HG03571 (cell line): ENCODE measurements around the gene PODXL.
A peak's percentile ranks its signal among the peaks of the same experiment; 100 is the strongest.
"Not testable (repeated sequence)": the region's sequence is repeated elsewhere in the genome, so short reads cannot be mapped to it uniquely, and the experiment has no call there.

Source experiments
- ATAC-seq: cut with Tn5 transposase; IDR thresholded peaks from one replicate; pipeline ENCODE4 v1.9.1; 2021; ENCODE audit not compliant: unreplicated experiment

The PODXL gene

DNA sequence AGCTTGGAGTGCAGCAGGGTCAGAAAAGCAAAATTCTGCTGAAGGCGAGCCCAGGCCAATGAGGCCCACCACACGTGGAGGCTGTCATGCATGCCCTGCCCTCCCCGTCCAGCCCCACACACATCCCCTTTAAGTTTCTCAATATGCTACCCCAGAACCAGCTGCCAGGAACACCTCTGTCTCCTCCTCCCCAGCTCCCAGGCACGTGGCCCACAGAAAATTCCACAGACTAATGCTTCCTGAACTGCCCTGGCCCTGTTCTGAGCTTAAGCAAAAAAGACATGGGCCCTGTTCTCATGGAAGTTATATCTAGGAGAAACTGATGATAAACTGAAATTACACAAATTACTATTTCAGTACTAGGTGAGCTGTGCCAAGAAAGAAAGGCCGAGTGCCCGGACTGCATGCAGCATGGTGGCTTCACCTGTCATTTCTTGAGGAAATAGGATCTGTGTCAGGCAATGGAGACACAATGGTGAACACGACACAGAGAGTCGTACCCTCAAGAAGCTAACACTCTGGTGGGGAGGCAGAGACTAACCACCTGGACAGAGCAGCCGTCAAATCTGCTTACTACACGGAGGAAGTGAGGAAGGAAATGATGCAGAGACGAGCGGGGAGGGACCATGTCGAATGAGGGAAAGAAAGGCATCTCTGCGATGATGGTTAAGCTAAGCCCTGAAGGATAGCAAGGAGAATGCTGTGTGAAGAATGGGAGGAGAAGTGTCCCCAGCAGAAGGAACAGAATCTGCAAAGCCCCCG is 44.5 kb downstream of the PODXL start:
- ATAC-seq, result no peak

DNA sequence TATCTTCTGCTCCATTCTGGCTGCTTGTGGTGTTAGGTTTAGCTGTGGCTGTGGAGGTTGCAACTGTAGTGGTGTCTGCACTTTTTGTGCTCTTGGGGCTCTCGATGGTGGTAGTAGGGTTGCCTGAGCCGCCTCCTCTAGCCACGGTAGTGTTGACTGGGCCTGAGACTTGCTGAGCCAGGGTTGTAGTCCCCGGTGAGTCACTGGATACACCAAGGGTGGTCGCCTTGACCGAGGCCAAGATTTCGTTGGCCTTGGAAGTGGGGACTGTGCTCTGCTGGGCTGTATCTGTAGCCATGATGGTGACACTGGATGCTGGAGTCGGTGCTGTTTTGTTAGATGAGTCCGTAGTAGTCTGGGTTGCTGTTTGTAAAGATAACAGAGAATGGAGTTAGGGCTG is 45.4 kb downstream of the PODXL start:
- no peak for ATAC-seq

DNA sequence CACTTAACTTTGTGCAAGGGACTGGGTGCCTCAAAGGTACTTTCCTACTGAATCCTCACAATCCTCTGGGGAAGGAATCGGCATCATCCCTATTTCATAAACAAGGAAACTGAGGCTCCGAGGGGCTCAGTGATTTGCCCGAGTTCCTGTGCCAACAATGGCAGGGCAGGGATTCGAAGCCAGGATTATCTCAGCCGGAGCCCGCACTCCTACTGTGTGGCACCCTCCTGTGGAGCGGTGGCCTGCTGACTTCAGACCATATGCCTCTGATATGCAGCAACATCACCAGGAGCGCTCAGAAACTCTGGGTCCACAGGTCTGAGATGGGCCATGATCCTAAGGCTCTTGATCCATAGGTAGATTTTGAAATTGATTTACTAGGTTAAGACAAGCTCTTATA is 46.6 kb downstream of the PODXL start:
- no peak for ATAC-seq

DNA sequence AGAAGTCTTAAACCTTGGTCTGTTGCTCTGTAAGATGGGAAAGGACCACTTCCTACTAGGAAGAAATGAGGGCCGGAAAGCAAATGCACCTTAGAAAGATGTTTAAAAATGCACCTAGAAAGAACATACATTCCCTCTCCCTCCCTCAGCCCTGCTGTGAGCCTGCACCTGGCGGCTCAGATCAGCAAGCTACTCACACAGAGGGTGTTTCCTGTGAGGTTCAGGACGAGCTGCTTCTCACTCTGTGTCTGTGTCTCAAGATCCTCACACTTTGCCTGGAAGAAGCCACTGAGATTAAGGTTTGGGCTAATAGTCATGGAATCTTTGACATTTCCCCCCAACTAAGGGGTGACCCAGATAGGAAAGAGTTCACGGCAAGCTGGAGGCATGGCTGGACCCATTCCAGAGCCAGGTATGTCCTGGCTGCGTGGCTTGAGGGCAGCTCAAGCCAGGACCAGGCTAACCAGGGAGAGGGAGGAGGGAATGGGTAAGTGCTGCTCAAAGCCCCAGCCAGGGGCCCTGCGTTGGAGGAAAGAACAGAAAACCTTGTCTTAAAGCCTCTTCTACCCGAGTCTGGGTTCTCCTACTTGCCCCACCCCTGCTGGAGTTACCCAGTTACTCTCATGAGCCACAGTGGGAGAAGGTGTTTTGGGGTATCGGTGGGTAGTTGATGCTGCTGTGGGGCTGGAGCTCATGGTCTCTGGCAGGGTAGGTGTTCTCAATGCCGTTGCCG is 47.5 kb downstream of the PODXL start:
- ATAC-seq, result no peak

DNA sequence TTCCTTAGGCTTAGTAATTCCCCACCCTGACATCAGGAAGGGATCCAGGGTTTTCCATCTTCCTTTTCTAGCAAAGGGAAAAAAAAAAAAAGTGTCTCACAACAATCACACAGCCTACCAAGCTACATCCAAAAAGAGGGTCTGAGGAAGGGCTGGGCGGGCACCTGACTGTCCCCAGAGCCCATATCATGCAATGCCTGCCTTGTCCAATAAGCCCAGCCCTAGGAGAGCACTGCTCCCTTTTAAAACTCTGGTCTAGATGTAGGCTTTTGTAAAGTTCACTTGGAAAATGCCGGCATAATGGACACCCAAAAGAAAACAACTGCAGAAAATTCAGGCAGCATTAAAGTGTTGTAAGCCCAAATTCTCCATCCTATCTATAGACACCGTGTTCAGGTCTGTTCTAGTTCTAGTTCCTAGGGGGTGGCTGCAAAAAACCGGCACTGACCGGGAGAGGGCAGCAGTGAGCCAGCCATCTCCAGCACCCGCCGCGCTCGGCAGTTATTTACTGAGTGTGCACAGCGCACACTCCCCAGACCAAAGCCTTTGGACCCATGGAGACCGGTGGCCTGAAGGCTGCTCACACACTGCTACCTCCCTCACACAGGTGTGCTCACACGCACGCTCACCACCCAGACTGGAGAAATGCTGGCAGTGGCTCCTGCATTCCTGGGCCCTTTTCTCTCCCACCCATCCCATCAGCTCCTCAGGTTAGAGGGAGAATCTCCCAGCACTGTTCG is 48.7 kb downstream of the PODXL start:
- peak; percentile 66 for ATAC-seq

DNA sequence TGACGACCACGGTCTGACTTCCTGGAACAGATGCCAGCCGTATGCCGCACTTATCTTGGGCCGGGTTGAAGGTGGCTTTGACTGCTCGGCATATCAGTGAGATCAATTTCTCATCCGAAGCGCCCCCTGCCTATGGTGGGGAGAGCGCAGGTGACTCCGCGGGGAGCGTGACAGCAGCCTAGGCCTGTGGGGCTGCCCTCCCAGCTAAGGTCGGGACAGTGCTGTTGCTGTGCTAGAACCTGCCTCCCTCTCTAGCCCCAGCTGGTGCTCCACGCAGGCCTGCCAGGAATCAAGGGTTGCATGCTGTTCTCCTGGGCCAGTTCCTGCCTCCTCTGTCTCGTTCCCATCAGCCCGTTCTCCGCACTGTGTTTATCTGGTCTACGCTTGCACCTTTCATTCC is 49.8 kb downstream of the PODXL start:
- no peak for ATAC-seq

DNA sequence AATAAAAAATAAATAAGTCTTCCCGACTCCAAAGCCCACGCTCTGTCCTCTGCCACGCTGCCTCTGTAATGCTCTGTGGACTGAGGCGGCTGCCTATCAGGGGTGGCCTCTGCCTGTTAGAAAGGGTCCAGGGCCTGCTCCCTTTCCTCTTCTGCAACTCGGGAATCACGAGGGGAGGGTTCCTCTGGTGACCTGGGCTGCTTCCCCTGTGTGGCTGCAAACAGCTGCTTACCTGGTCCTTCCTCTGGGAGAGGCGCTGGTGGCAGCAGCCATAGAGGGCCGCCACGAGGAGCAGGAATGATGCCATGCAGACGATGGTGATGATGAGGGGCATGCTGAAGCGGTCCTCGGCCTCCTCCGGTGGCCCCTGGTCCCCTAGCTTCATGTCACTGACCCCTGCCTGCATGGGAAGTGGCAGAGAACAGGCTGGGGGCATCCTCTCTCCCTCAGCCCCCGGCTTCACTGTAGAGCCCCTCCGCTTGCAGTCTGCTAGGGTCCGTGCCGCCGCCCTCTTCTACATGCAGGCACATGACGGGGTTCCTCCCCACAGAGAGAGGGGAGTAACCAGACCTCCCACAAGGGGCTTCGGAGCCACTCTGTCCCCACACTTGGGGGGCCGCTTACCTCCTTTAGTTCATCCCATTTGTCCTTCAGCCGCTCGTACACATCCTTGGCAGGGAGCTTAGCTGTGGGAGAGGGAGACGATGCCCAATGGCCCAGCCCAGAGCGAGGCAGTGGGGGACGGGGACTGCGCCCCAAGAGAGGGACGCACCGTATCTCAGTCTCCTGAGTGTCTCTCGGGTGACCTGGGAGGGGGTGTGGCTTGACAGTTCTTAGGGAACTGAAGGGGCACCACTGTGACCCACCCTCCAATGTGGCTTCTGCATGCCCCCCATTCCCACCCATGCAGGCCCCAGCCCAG is 50.5 kb downstream of the PODXL start:
- ATAC-seq, result no peak

DNA sequence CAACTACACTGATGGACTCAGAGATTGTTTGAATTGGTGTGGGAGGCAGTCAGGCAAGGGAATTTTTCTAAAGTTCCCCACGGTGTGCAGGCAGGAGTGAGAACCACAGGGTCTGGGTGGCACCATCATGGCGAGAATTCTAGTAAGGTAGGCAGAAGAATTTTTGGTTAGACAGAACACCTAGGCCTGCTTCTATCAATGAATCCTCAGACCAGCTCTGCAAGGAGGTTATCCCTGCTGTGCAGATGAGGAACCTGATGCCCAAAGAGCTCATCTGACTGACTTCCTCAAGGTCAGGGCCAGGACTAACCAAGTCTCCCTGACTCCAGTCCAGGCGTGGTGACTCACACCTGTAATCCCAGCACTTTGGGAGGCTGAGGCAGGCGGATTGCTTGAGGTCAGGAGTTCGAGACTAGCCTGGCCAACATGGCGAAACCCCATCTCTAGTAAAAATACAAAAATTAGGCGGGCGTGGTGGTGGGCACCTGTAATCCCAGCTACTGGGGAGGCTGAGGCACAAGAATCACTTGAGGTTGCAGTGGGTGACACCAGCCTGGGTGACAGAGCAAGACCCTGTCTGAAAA is 51.3 kb downstream of the PODXL start:
- ATAC-seq, result not testable (repeated sequence)

DNA sequence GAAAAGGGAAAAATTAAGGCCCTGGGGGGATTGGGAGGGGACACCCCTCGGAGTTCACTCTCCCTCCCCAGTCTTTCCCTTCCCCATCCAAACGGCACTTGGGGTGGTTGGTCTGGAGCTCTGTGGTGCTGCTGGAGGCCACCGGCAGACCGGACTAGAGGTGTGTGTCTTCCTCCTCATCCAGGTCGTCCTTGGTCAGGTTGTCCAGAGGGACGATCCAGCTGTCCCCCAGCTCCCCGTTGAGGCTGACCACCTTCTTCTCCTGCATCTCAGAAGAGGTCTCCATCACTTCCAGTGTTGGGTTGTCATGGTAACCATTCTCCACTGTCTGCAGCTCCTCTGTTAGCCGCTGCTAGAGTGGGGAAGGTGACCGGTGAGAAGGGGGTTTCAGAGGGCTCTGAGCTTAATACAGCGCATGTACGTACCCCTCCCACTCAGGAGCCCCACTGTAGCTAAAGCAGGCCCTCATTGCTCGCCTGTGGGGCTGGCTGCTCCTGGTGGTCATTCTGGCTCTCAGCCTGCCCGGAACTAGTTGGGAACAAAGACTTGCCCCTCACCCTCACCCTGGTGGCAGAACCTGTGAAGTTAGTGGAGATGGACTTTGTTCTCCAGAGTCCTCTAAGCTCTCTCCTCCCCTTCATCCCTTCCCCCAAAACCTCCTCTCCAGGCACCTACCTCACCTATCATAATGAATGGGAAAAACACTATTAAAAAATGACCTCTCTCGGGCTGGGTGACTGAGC is 52.1 kb downstream of the PODXL start:
- ATAC-seq, result no peak

DNA sequence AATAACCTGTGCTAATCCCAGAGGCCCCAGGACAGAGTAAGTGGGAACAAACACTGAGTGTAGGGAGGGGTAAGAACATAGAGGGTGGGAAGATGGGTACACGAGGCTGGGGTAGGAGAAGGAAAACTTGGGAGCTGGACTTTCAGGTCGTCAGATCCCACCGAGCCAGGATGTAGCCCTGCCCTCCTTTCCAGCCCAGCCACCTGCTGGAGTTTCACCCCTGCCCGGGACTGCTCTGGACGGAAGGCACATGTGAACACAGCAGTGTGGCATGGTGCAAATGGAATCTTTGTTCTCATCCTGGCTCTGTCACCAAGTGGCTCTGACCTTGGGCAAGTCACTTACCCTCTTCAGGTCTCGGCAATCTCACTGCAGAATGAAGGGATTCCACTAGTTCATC is 52.8 kb downstream of the PODXL start:
- ATAC-seq, result no peak

DNA sequence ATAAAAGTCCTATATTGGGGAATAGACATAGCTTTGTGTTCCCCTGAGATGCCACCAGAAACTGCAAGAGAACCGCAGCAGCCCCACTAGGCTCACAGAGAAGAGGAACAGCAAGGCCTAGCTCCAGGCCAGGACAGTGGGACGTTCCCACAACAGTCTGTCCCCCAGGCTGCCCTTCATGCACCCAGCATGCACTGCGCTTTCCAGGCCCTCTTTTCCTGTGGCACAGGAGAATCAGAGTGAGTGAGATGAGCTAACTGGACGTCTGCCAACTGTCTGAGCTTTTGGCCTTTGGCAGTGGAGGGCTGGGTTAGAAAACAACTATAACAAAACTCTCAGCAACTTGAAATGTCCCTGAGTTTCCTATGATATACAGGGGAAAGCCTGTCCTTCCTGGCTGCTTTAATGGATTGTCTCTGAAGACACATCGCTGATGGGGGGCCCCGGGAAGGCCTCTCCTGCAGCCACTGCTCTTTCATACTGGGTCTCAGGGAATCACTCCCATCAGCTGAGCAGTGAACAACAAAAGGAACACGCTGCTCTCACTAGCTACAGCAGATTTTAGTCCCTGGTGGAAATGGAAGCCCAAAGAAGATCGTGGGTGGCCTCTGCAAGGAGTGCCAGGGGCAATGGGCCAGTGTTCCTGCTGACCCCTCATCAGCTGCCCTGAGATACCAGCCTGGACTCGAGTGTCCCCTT is 53.5 kb downstream of the PODXL start:
- no peak for ATAC-seq

DNA sequence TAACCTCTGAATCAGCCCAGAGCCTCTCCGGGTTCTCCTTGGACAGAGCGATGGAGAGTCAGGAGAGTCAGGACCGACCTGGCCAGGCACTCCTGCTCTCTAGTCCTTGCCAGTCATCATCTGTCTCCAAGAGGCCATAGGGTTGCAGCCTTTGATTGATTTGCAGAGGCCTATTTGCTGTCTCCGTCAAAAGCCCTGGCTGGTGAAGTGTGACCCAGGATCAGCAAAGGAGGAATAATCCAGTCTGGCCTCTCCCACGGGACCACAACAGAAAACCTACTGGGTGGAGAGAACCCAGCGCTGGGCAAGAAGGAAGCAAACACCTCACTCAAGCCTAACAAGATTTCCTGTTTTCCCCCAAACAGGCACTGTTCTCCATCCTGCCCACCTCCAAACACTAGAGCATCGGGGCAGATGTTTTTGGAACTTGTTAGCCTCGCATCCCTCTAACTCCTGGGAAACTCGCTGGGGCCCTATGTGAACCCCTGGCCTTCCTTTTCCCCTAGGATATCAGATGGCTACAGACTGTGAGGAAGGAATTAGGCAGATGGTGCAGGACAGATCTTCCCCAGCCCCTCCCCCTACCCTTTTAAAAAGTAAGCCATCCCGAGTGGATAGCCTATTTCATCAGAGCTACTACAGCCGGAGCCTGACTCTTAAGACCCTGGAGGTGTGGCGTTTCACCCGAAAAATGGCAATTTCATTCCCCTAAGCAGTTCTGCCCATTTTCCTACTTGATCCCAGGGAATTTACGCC is 54.3 kb downstream of the PODXL start:
- ATAC-seq, result no peak

DNA sequence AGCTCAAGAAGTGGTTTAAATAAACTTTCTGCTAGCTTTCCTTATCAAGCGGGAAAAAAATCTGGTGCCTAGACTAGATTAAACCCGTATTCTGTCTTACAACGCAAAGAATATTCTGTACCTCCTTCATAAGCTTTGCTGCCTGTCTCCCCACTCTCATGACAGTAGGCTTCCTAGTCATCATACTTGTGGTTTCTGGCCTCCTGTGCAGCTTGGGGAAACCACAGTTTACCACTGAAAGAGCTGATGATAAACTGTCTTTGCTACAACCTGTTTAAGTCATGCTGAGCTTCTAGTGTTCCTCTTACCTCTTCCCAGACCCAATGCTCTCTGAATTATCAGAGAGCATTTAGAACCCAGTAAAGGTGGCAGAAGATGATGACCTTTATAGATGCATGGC is 55.0 kb downstream of the PODXL start:
- peak; percentile 86 for ATAC-seq

DNA sequence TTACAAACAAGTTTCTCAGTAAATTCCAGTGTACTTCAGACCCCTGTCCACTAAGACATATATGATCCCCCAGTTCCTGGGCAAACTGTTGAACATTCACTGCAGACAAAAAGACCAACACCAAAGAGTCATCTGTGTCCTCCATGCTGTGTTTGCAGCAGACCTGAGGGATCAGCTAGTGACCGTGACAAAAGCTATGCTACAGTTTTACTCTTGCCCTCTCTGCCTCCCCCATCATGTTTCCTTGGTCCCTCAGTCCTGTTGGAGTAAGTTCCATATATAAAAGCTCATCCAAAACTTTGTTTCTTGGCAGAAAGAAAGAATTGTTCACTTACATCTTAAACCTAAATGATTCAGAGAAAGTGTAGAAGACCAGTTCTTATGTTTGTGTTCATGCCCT is 56.1 kb downstream of the PODXL start:
- ATAC-seq, result no peak

DNA sequence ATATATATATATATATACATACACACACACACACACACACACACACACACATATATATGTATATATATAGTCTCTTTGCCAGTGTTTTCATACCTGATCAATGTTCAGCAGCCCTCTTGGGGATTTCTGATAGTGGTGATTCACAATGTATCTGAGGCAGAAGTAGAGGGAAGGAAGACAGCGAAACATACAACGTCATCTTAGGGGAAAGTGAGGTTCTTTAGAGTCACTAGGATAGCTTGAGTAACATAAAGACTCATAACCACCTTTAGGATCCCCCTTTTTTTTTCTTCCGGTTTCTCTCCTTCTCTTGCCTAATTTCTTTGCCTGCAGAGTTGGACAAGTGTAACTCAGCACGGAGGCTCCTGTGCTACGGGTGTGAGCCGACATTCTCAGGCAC is 56.6 kb downstream of the PODXL start:
- no peak for ATAC-seq

DNA sequence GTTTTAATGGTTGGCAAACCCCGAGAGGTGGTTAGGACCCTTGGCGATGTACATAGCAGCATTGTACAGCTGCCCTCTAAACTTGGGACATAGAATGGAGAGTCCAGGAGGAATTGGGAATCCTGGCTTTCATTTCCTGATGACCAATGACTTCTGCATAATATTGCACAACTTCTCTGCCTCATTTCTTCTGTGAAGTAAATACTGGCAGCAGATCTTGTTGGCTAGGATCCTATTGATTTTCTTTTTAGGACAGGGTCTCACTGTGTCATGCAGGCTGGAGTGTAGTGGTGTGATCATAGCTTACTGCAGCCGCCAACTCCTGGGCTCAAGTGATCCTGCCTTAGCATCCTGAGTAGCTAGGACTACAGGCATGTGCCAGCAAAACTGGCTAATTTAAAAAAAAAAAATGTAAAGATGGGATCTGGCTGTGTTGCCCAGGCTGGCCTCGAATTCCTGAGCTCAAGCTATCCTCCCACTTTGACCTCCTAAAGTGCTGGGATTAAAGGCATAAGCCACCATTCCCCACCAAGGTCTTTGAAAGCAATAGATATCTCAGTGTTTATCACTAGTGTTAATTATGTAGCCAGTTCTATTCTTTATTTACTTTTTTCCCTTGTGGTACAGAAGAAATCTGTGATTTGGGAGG is 58.1 kb downstream of the PODXL start:
- ATAC-seq, result no peak

DNA sequence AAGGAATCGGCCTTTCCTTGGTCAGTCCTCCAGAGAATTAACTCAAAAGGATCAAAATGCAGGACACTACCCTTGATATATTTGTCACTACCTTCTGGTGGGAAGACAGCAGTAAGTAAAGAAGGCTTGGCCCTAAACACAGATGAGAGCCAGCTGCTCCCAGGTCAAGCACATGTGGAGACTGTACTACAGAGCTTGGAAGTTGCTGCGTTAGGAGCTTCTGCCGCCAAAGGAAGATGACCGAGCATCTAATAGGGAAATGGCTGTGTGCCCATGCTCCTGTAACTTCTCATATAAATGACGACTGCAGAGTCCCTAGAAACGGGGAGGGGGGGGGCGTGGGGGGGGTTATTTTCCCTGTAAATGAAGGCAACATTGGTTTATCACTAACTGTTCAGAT is 59.0 kb downstream of the PODXL start:
- ATAC-seq, result no peak
